ENCODE results near the gene APOBEC3G. TPM values are rescaled to one million over a fixed set of nuclear protein-coding genes. Genes with fewer than 3 reads are reported as not detected.
"Not testable (repeated sequence)": the region's sequence is repeated elsewhere in the genome, so short reads cannot be mapped to it uniquely, and the experiment has no call there.

The APOBEC3G gene
- total and polyA plus RNA-seq, 2 donors (not counting 1 experiment from before 2014, with no cell fraction given): 14.3 to 22.1 TPM

- Histone ChIP-seq H3K27ac (ENCODE audit: insufficient read depth, low read length) (no peak overlapping the region), H3K4me3 (replicated peaks in 1 of 4; ENCODE audit: control extremely low read depth in 1 of 4, insufficient read depth in 1 of 4, low read depth in 3 of 4, low read length in 4 of 4) (peak overlapping the region in 2 of 4 experiments; percentile 72 to 78), H3K36me3 (ENCODE audit: control insufficient read depth, insufficient read depth, low read length) (no peaks in the 10 kb centered on the region), H4K20me1 (ENCODE audit: control insufficient read depth, extremely low read depth, insufficient read depth, low read length) (no peaks in the 10 kb centered on the region), H3K4me2 (ENCODE audit: extremely low read depth, insufficient read depth, low read length) (no peak overlapping the region), H2AFZ (ENCODE audit: low read length) (no peak overlapping the region), H3K27me3 (ENCODE audit: control insufficient read depth, insufficient read depth, low read length) (no peaks in the 10 kb centered on the region), H3K79me2 (ENCODE audit: control insufficient read depth, insufficient read depth, low read length) (no peaks in the 10 kb centered on the region), H3K9me3 (ENCODE audit: control insufficient read depth, insufficient read depth, low read depth, low read length) (no peaks in the 10 kb centered on the region), H3K9ac (ENCODE audit: insufficient read depth, low read length) (no peak overlapping the region), H3K4me1 (ENCODE audit: control insufficient read depth, extremely low read depth, insufficient read depth, low read length) (peaks cover 2% of the 10 kb centered on the region)
- no peak for DNase-seq (ENCODE audit: low read depth in 2 of 2)
- no peak for TF ChIP-seq EZH2 (IDR thresholded peaks at IDR 0.05; ENCODE audit: low read length, missing control alignments)
- TF ChIP-seq CTCF (conservative IDR thresholded peaks at IDR 0.05 in 1 of 2, IDR thresholded peaks at IDR 0.05 in 1 of 2; ENCODE audit: low read depth in 1 of 2, low read length in 2 of 2): no peak
Measured at GRCh38 chr22:39041908-39042307, 35.2 kb upstream of the APOBEC3G start.

GRCh38 chr22:39043063-39043462, 34.0 kb upstream of the APOBEC3G start:
- H3K27ac ChIP-seq (ENCODE audit: insufficient read depth, low read length); H3K4me3 ChIP-seq (replicated peaks in 1 of 4; ENCODE audit: control extremely low read depth in 1 of 4, insufficient read depth in 1 of 4, low read depth in 3 of 4, low read length in 4 of 4); H3K79me2 ChIP-seq (ENCODE audit: control insufficient read depth, insufficient read depth, low read length); H3K9ac ChIP-seq (ENCODE audit: insufficient read depth, low read length); H3K9me3 ChIP-seq (ENCODE audit: control insufficient read depth, insufficient read depth, low read depth, low read length); H3K4me2 ChIP-seq (ENCODE audit: extremely low read depth, insufficient read depth, low read length); H4K20me1 ChIP-seq (ENCODE audit: control insufficient read depth, extremely low read depth, insufficient read depth, low read length); H2AFZ ChIP-seq (ENCODE audit: low read length); H3K36me3 ChIP-seq (ENCODE audit: control insufficient read depth, insufficient read depth, low read length); H3K27me3 ChIP-seq (ENCODE audit: control insufficient read depth, insufficient read depth, low read length); H3K4me1 ChIP-seq (ENCODE audit: control insufficient read depth, extremely low read depth, insufficient read depth, low read length); DNase-seq (ENCODE audit: low read depth in 2 of 2): not testable (repeated sequence)

GRCh38 chr22:39045136-39045535, 31.9 kb upstream of the APOBEC3G start:
- not testable (repeated sequence) for H3K4me3 ChIP-seq (replicated peaks in 1 of 4; ENCODE audit: control extremely low read depth in 1 of 4, insufficient read depth in 1 of 4, low read depth in 3 of 4, low read length in 4 of 4); H3K36me3 ChIP-seq (ENCODE audit: control insufficient read depth, insufficient read depth, low read length); H3K4me2 ChIP-seq (ENCODE audit: extremely low read depth, insufficient read depth, low read length); H3K9ac ChIP-seq (ENCODE audit: insufficient read depth, low read length); H2AFZ ChIP-seq (ENCODE audit: low read length); DNase-seq (ENCODE audit: low read depth in 2 of 2); H3K27me3 ChIP-seq (ENCODE audit: control insufficient read depth, insufficient read depth, low read length); H3K4me1 ChIP-seq (ENCODE audit: control insufficient read depth, extremely low read depth, insufficient read depth, low read length); H3K27ac ChIP-seq (ENCODE audit: insufficient read depth, low read length); H3K9me3 ChIP-seq (ENCODE audit: control insufficient read depth, insufficient read depth, low read depth, low read length); H4K20me1 ChIP-seq (ENCODE audit: control insufficient read depth, extremely low read depth, insufficient read depth, low read length); H3K79me2 ChIP-seq (ENCODE audit: control insufficient read depth, insufficient read depth, low read length)

- not testable (repeated sequence) for H3K9me3 ChIP-seq (ENCODE audit: control insufficient read depth, insufficient read depth, low read depth, low read length); H3K9ac ChIP-seq (ENCODE audit: insufficient read depth, low read length); H3K36me3 ChIP-seq (ENCODE audit: control insufficient read depth, insufficient read depth, low read length); H3K27ac ChIP-seq (ENCODE audit: insufficient read depth, low read length); H2AFZ ChIP-seq (ENCODE audit: low read length); H3K4me3 ChIP-seq (replicated peaks in 1 of 4; ENCODE audit: control extremely low read depth in 1 of 4, insufficient read depth in 1 of 4, low read depth in 3 of 4, low read length in 4 of 4); H4K20me1 ChIP-seq (ENCODE audit: control insufficient read depth, extremely low read depth, insufficient read depth, low read length); H3K79me2 ChIP-seq (ENCODE audit: control insufficient read depth, insufficient read depth, low read length); H3K4me1 ChIP-seq (ENCODE audit: control insufficient read depth, extremely low read depth, insufficient read depth, low read length); H3K27me3 ChIP-seq (ENCODE audit: control insufficient read depth, insufficient read depth, low read length); DNase-seq (ENCODE audit: low read depth in 2 of 2); H3K4me2 ChIP-seq (ENCODE audit: extremely low read depth, insufficient read depth, low read length)
Measured at GRCh38 chr22:39049486-39049885, 27.6 kb upstream of the APOBEC3G start.

- H3K4me2 ChIP-seq (ENCODE audit: extremely low read depth, insufficient read depth, low read length); H3K36me3 ChIP-seq (ENCODE audit: control insufficient read depth, insufficient read depth, low read length); H3K9me3 ChIP-seq (ENCODE audit: control insufficient read depth, insufficient read depth, low read depth, low read length); H4K20me1 ChIP-seq (ENCODE audit: control insufficient read depth, extremely low read depth, insufficient read depth, low read length); DNase-seq (ENCODE audit: low read depth in 2 of 2); H3K79me2 ChIP-seq (ENCODE audit: control insufficient read depth, insufficient read depth, low read length); H3K4me3 ChIP-seq (replicated peaks in 1 of 4; ENCODE audit: control extremely low read depth in 1 of 4, insufficient read depth in 1 of 4, low read depth in 3 of 4, low read length in 4 of 4); H3K27ac ChIP-seq (ENCODE audit: insufficient read depth, low read length); H3K4me1 ChIP-seq (ENCODE audit: control insufficient read depth, extremely low read depth, insufficient read depth, low read length); H3K9ac ChIP-seq (ENCODE audit: insufficient read depth, low read length); H2AFZ ChIP-seq (ENCODE audit: low read length); H3K27me3 ChIP-seq (ENCODE audit: control insufficient read depth, insufficient read depth, low read length): not testable (repeated sequence)
Measured at GRCh38 chr22:39051844-39052495, 25.1 kb upstream of the APOBEC3G start.
